Peyer's patch (tissue), 4 donors: ENCODE results near the gene PLA2G12A. TPM values are rescaled to one million over a fixed set of nuclear protein-coding genes. Genes with fewer than 3 reads are reported as not detected.
A peak's percentile ranks its signal among the peaks of the same experiment; 100 is the strongest.

ENCODE experiments used
- DNase-seq, 3 donors: peaks; one replicate each; pipeline ENCODE4 v3.0.0-alpha.2; 2017 to 2019
- H3K27ac ChIP-seq, 4 donors: fragments of 200-600 bp; sonication (generic); one replicate each; pipeline ENCODE4 v1.5.1; 2016 to 2019
- H3K27me3 ChIP-seq, 2 donors: fragments of 200-600 bp; sonication (generic); one replicate each; pipeline ENCODE4 v1.5.1; 2019
- H3K36me3 ChIP-seq, 3 donors: fragments of 200-600 bp; sonication (generic); one replicate each; pipeline ENCODE4 v1.5.1; 2016 to 2019
- H3K4me1 ChIP-seq, 4 donors: fragments of 200-600 bp; sonication (generic); one replicate each; pipeline ENCODE4 v1.5.1; 2016 to 2019
- H3K4me3 ChIP-seq, 4 donors: fragments of 200-600 bp; sonication (generic); 1 replicate in 3 of 4; 2 replicates in 1 of 4; pipeline ENCODE4 v1.5.1; 2016 to 2019; ENCODE audit warnings: mild to moderate bottlenecking in 1 of 4
- H3K9me3 ChIP-seq, 4 donors: fragments of 200-600 bp; sonication (generic); one replicate each; pipeline ENCODE4 v1.5.1; 2016 to 2019; ENCODE audit warnings: mild to moderate bottlenecking in 1 of 4
- POLR2A ChIP-seq, 2 donors: fragments of 450-650 bp; IDR thresholded peaks; one replicate each; pipeline ENCODE4 v1.5.1; 2017; ENCODE audit warnings: antibody characterized with exemption in 2 of 2, mild to moderate bottlenecking in 2 of 2, moderate library complexity in 2 of 2
- total RNA-seq, 4 donors: library from RNA; depleted of rRNA; stranded (reverse); fragments of >200 nt; gene quantifications; one replicate each; pipeline ENCODE4 v1.1.0, GENCODE V29; 2016
- TF ChIP-seq, protein P1 (sequence below), 6 experiments: fragments of 450-650 bp in 4 of 6; fragments of 200-600 bp in 2 of 6; sonication (generic) in 1 of 6; IDR thresholded peaks; one replicate each; pipeline ENCODE4 v1.5.1; 2017 to 2019; ENCODE audit warnings: antibody characterized with exemption in 6 of 6, mild to moderate bottlenecking in 3 of 6, moderate library complexity in 1 of 6

Gene PLA2G12A
- total RNA-seq, 4 donors from 2014 or later = 14.9 to 37.0 (median 28.4) TPM

DNA sequence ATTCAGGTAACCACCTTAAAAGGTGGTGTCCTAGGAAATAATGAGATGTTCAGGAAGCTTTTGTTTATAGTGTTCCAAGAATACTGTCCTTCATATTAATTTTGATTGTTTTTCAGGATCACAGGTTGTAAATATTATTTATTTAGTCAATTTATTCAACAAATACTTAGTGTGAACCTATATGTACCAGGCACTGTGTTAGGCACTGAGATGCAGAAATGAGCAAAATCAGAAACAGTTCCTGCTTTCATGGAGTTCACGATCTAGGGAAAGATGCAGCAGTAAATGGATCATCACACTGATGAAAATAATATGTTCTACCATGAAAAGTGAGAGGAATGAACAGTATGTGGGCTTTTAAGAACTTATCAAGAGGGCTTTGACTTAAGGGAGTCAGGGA is 18.2 kb upstream of the PLA2G12A start:
- no peak overlapping the region for H3K27ac ChIP-seq
- H3K4me3 ChIP-seq = no peak overlapping the region
- H3K4me1 ChIP-seq = no peaks in the 10 kb centered on the region
- no peaks in the 10 kb centered on the region for H3K9me3 ChIP-seq
- no peaks in the 10 kb centered on the region for H3K36me3 ChIP-seq
- H3K27me3 ChIP-seq = no peaks in the 10 kb centered on the region
- TF ChIP-seq, protein P1, sequence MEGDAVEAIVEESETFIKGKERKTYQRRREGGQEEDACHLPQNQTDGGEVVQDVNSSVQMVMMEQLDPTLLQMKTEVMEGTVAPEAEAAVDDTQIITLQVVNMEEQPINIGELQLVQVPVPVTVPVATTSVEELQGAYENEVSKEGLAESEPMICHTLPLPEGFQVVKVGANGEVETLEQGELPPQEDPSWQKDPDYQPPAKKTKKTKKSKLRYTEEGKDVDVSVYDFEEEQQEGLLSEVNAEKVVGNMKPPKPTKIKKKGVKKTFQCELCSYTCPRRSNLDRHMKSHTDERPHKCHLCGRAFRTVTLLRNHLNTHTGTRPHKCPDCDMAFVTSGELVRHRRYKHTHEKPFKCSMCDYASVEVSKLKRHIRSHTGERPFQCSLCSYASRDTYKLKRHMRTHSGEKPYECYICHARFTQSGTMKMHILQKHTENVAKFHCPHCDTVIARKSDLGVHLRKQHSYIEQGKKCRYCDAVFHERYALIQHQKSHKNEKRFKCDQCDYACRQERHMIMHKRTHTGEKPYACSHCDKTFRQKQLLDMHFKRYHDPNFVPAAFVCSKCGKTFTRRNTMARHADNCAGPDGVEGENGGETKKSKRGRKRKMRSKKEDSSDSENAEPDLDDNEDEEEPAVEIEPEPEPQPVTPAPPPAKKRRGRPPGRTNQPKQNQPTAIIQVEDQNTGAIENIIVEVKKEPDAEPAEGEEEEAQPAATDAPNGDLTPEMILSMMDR (IDR thresholded peaks at IDR 0.05) = no peak
- no peak for TF ChIP-seq POLR2A (IDR thresholded peaks at IDR 0.05)
- no peak for DNase-seq

DNA sequence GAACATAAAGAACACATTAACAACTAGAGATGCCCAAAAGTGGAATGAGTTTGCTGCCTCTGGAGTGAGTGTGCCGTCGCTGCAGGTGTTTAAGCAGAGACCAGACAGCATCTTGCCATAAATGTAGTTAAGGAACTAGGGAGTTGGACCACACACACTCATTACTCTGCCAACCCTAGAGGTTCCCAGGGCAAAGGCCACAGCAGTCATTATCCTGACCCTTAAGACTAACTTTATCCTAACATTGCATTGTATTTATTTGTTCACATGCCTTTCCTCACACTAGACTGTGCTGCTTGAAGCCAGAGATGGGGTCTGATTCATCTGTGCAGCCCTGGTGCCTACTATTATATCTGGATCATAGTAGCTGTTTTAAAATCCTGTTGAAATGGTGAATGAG is 16.9 kb upstream of the PLA2G12A start:
- H3K4me1 ChIP-seq = no peaks in the 10 kb centered on the region
- no peaks in the 10 kb centered on the region for H3K36me3 ChIP-seq
- no peaks in the 10 kb centered on the region for H3K27me3 ChIP-seq
- H3K27ac ChIP-seq = no peak overlapping the region
- no peak overlapping the region for H3K4me3 ChIP-seq
- H3K9me3 ChIP-seq = no peaks in the 10 kb centered on the region
- no peak for DNase-seq
- no peak for TF ChIP-seq POLR2A (IDR thresholded peaks at IDR 0.05)
- TF ChIP-seq, protein P1 (IDR thresholded peaks at IDR 0.05) = no peak

DNA sequence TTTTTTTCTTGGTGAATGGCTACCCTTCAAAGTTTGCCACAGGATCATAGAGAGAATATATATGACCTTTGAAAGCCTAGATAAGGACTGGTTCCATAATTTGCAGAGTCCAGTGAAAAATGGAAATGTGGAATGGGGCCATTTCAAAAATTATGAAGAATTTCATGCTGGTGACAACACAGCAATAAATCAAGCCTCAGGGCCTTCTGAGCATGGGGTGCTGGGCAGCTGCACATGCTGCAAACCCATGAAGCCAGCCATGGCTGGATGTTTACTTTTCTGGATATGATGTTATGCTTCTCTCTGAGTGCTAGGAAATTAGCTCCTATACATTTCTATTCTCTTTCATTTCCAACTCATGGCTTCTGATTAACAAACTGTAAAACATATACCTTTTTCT is 16.0 kb upstream of the PLA2G12A start:
- Histone ChIP-seq H3K27ac (no peak overlapping the region), H3K4me1 (no peaks in the 10 kb centered on the region), H3K36me3 (no peaks in the 10 kb centered on the region), H3K27me3 (no peaks in the 10 kb centered on the region), H3K9me3 (no peaks in the 10 kb centered on the region), H3K4me3 (no peak overlapping the region)
- no peak for TF ChIP-seq POLR2A (IDR thresholded peaks at IDR 0.05)
- DNase-seq = no peak

DNA sequence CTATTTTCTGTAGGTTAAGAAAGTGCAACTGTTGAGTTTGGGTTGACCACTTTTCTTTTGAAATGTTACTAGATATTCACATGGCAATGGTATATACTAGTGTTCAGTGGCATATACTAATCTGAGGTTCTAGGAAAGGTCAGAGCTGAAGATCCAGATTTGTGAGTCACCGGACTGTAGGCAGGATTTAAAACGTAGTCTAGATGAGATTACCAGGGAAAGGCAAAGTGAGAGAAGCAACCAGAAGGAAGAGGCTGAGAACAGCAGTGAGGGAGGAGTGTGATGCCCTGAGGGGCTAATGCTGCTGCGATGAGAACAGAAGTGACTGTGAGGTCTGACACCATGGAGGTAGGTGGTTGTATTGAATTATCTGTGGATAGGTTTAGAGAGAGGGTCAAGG is 9.7 kb upstream of the PLA2G12A start:
- Histone ChIP-seq H3K36me3 (no peaks in the 10 kb centered on the region), H3K4me3 (no peak overlapping the region), H3K9me3 (no peaks in the 10 kb centered on the region), H3K27ac (no peak overlapping the region), H3K4me1 (no peaks in the 10 kb centered on the region), H3K27me3 (no peaks in the 10 kb centered on the region)
- TF ChIP-seq, protein P1 (IDR thresholded peaks at IDR 0.05) = no peak
- no peak for TF ChIP-seq POLR2A (IDR thresholded peaks at IDR 0.05)
- no peak for DNase-seq

DNA sequence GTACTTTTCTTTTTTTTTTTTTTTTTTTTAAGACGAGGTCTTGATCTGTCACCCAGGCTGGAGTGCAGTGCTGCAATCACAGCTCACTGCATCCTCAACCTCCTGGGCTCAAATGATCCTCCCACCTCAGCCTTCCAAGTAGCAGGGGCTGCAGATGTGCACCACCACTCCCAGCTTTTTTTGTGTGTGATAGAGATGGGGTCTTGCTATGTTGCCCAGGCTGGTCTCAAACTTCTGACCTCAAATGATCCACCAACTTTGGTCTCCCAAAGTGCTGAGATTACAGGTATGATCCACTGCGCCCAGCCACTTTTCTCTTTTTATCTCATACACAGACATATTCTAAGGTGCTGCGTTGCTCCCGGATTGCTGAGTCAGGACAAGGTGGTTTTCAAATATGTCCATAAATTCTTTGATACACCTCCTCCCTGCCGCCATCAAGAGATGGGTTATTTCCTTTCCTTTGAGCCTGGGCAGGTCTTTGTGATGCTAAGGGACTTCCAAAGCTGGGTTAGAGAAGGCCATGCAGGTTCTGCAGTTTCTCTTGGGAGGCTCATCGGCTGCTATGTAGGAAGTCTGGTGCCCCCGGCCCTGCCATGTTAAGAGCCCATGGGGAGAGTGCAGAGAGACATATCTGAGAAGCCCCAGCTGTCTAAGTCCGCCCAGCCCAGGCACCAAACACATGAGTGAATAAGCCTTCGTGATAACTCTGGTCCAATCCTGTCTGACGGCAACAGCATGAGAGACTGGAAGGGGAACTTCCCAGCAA is 8.4 kb upstream of the PLA2G12A start:
- H3K36me3 ChIP-seq = no peaks in the 10 kb centered on the region
- TF ChIP-seq, protein P1 (IDR thresholded peaks at IDR 0.05) = no peak
- no peak for TF ChIP-seq POLR2A (IDR thresholded peaks at IDR 0.05)
- H3K27ac ChIP-seq = no peak overlapping the region
- H3K9me3 ChIP-seq = no peaks in the 10 kb centered on the region
- no peaks in the 10 kb centered on the region for H3K4me1 ChIP-seq
- H3K27me3 ChIP-seq = no peaks in the 10 kb centered on the region
- H3K4me3 ChIP-seq = no peak overlapping the region
- no peak for DNase-seq

DNA sequence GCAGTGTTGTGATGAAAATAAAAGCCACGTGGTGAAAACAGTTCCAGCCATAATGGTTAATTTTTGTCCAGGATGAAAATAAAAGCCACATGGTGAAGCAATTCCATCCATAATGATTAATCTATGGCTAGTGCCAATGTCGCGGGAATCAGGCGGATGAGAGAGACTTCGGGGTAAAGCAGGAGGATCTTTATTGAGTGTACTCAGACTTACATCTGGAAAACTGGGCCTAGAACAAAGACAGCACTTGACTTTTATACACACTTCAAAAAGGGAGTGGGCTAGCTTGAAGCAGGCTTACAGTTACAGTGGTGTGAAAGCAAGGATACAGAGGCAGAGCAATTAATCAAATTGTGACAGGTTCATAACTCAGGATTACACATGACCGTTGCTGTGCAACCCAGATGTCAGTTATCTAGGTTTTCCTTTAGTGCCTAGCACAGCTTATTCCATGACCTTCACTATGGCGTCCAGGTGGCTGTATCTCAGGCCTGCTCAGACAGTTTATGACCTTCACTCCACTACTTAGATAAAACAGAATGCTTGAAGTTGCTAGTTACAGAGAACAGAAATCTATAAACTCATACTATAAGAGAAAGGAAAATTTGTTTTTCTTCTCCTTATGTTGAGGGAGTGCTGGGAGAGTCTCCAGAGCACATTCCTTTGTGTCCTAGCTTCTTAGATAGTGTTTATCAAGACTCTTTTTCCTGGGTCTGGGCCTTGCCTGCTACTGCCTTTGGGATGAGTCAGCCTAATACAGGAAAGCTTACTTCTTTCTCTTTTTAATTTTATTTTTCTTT is 5.9 kb upstream of the PLA2G12A start:
- H3K27ac ChIP-seq = peak overlapping the region in 3 of 4 donors; percentile 39 to 70 (median 64)

More for the DNA sequence above, 5.9 kb upstream of the PLA2G12A start:
- no peaks in the 10 kb centered on the region for H3K9me3 ChIP-seq
- H3K4me3 ChIP-seq = no peak overlapping the region
- H3K36me3 ChIP-seq = no peaks in the 10 kb centered on the region
- DNase-seq = peak in 1 of 3 donors; percentile 56
- H3K4me1 ChIP-seq = no peaks in the 10 kb centered on the region
- TF ChIP-seq, protein P1 (IDR thresholded peaks at IDR 0.05) = no peak
- TF ChIP-seq POLR2A (IDR thresholded peaks at IDR 0.05) = no peak
- no peaks in the 10 kb centered on the region for H3K27me3 ChIP-seq
